Measurements from ENCODE around the gene MIEN1. TPM values are rescaled to one million over a fixed set of nuclear protein-coding genes. Genes with fewer than 3 reads are reported as not detected.

The MIEN1 gene
- total and polyA plus RNA-seq, 5 donors from 2014 or later: 44.1 to 158 (median 113) TPM

GRCh38 chr17:39695089-39695474 lies 35.2 kb downstream of the MIEN1 start:
- Histone ChIP-seq H3K27me3 (ENCODE audit: control insufficient read depth, insufficient read depth, low read length) (peaks cover 2% of the 10 kb centered on the region), H3K27ac (ENCODE audit: insufficient read depth, low read length, poor library complexity, severe bottlenecking) (no peak overlapping the region), H3K36me3 (ENCODE audit: control insufficient read depth, insufficient read depth, low read length) (no peaks in the 10 kb centered on the region), H3K4me3 (ENCODE audit: low read depth, low read length) (no peak overlapping the region), H3K4me1 (ENCODE audit: control insufficient read depth, insufficient read depth, low read length, poor library complexity, severe bottlenecking) (peaks cover 4% of the 10 kb centered on the region), H3K9me3 (ENCODE audit: control insufficient read depth in 2 of 2, low read length in 2 of 2) (no peaks in the 10 kb centered on the region)
- Mint-ChIP-seq H3K27ac (no peak overlapping the region), H3K9me3 (no peaks in the 10 kb centered on the region), H3K4me3 (no peak overlapping the region), H3K27me3 (peaks cover 35% of the 10 kb centered on the region), H3K36me3 (no peaks in the 10 kb centered on the region), H3K4me1 (peaks cover 0 to 11% (median 7%) of the 10 kb centered on the region in 4 donors)
- no peak for DNase-seq
- no peak for ATAC-seq (ENCODE audit: low read depth in 2 of 2)

GRCh38 chr17:39694593-39694992 lies 35.7 kb downstream of the MIEN1 start:
- peaks cover 2% of the 10 kb centered on the region for H3K27me3 ChIP-seq (ENCODE audit: control insufficient read depth, insufficient read depth, low read length)
- DNase-seq (no peak), ATAC-seq (ENCODE audit: low read depth in 2 of 2) (no peak)
- H3K4me1 Mint-ChIP-seq: peaks cover 0 to 9% (median 4%) of the 10 kb centered on the region in 4 donors
- H3K9me3 ChIP-seq (ENCODE audit: control insufficient read depth in 2 of 2, low read length in 2 of 2): no peaks in the 10 kb centered on the region
- H3K27ac ChIP-seq (ENCODE audit: insufficient read depth, low read length, poor library complexity, severe bottlenecking): no peak overlapping the region
- H3K36me3 Mint-ChIP-seq: no peaks in the 10 kb centered on the region
- no peaks in the 10 kb centered on the region for H3K9me3 Mint-ChIP-seq
- no peak overlapping the region for H3K27ac Mint-ChIP-seq
- peaks cover 31% of the 10 kb centered on the region for H3K27me3 Mint-ChIP-seq
- no peaks in the 10 kb centered on the region for H3K36me3 ChIP-seq (ENCODE audit: control insufficient read depth, insufficient read depth, low read length)
- no peak overlapping the region for H3K4me3 ChIP-seq (ENCODE audit: low read depth, low read length)
- no peak overlapping the region for H3K4me3 Mint-ChIP-seq
- no peaks in the 10 kb centered on the region for H3K4me1 ChIP-seq (ENCODE audit: control insufficient read depth, insufficient read depth, low read length, poor library complexity, severe bottlenecking)

GRCh38 chr17:39688945-39689344 lies 41.4 kb downstream of the MIEN1 start:
- Mint-ChIP-seq H3K4me3 (peak overlapping the region; percentile 72 to 98 (median 97)), H3K36me3 (peaks cover 12% of the 10 kb centered on the region), H3K27ac (peak overlapping the region in 2 of 3 donors; percentile 36 to 98), H3K9me3 (peaks cover 0 to 4% (median 0%) of the 10 kb centered on the region in 7 donors), H3K4me1 (peaks cover 9 to 31% (median 21%) of the 10 kb centered on the region in 4 donors), H3K27me3 (no peaks in the 10 kb centered on the region)
- H3K4me1 ChIP-seq (ENCODE audit: control insufficient read depth, insufficient read depth, low read length, poor library complexity, severe bottlenecking): peaks cover 21% of the 10 kb centered on the region
- no peaks in the 10 kb centered on the region for H3K9me3 ChIP-seq (ENCODE audit: control insufficient read depth in 2 of 2, low read length in 2 of 2)
- H3K27me3 ChIP-seq (ENCODE audit: control insufficient read depth, insufficient read depth, low read length): no peaks in the 10 kb centered on the region
- no peak overlapping the region for H3K27ac ChIP-seq (ENCODE audit: insufficient read depth, low read length, poor library complexity, severe bottlenecking)
- ATAC-seq (ENCODE audit: low read depth in 2 of 2) (no peak), DNase-seq (no peak)
- H3K36me3 ChIP-seq (ENCODE audit: control insufficient read depth, insufficient read depth, low read length): peaks cover 8% of the 10 kb centered on the region
- peak overlapping the region; percentile 93 for H3K4me3 ChIP-seq (ENCODE audit: low read depth, low read length)

GRCh38 chr17:39688475-39688835 lies 41.9 kb downstream of the MIEN1 start:
- Mint-ChIP-seq H3K27me3 (no peaks in the 10 kb centered on the region), H3K36me3 (peaks cover 13% of the 10 kb centered on the region), H3K4me1 (peaks cover 9 to 31% (median 21%) of the 10 kb centered on the region in 4 donors), H3K4me3 (peak overlapping the region; percentile 97 to 99 (median 98)), H3K9me3 (peaks cover 0 to 4% (median 0%) of the 10 kb centered on the region in 7 donors), H3K27ac (peak overlapping the region; percentile 96 to 99 (median 98))
- no peak for DNase-seq
- H3K27me3 ChIP-seq (ENCODE audit: control insufficient read depth, insufficient read depth, low read length): no peaks in the 10 kb centered on the region
- H3K4me3 ChIP-seq (ENCODE audit: low read depth, low read length): peak overlapping the region; percentile 93
- H3K4me1 ChIP-seq (ENCODE audit: control insufficient read depth, insufficient read depth, low read length, poor library complexity, severe bottlenecking): peaks cover 21% of the 10 kb centered on the region
- ATAC-seq (ENCODE audit: low read depth in 2 of 2): no peak
- peaks cover 10% of the 10 kb centered on the region for H3K36me3 ChIP-seq (ENCODE audit: control insufficient read depth, insufficient read depth, low read length)
- peak overlapping the region; percentile 86 for H3K27ac ChIP-seq (ENCODE audit: insufficient read depth, low read length, poor library complexity, severe bottlenecking)
- H3K9me3 ChIP-seq (ENCODE audit: control insufficient read depth in 2 of 2, low read length in 2 of 2): no peaks in the 10 kb centered on the region

GRCh38 chr17:39687546-39688474 lies 42.5 kb downstream of the MIEN1 start, which contains the start of gene PGAP3:
TSS of gene PGAP3 (minus strand) at chr17:39688057. CDS start at chr17:39688014, 43 bp downstream.
- H3K4me3 Mint-ChIP-seq: peak within 1 kb of the TSS; percentile 97 to 99 (median 98)
- Histone ChIP-seq H3K4me3 (ENCODE audit: low read depth, low read length) (peak within 1 kb of the TSS; percentile 93), H3K27ac (ENCODE audit: insufficient read depth, low read length, poor library complexity, severe bottlenecking) (peak within 1 kb of the TSS; percentile 86), H3K27me3 (ENCODE audit: control insufficient read depth, insufficient read depth, low read length) (no peaks in the 10 kb centered on the region), H3K36me3 (ENCODE audit: control insufficient read depth, insufficient read depth, low read length) (peaks cover 16% of the 10 kb centered on the region), H3K4me1 (ENCODE audit: control insufficient read depth, insufficient read depth, low read length, poor library complexity, severe bottlenecking) (peaks cover 21% of the 10 kb centered on the region), H3K9me3 (ENCODE audit: control insufficient read depth in 2 of 2, low read length in 2 of 2) (no peaks in the 10 kb centered on the region)
- H3K27me3 Mint-ChIP-seq: no peaks in the 10 kb centered on the region
- peaks cover 9 to 36% (median 21%) of the 10 kb centered on the region in 4 donors for H3K4me1 Mint-ChIP-seq
- ATAC-seq (ENCODE audit: low read depth in 2 of 2) (peak; percentile 87 to 89), DNase-seq (peak; percentile 70 to 91 (median 83))
- peak within 1 kb of the TSS; percentile 96 to 99 (median 98) for H3K27ac Mint-ChIP-seq
- H3K36me3 Mint-ChIP-seq: peaks cover 19% of the 10 kb centered on the region
- peaks cover 0 to 4% (median 0%) of the 10 kb centered on the region in 7 donors for H3K9me3 Mint-ChIP-seq

GRCh38 chr17:39687101-39687545 lies 43.2 kb downstream of the MIEN1 start:
- peak overlapping the region; percentile 23 for H3K4me3 ChIP-seq (ENCODE audit: low read depth, low read length)
- Mint-ChIP-seq H3K27ac (peak overlapping the region; percentile 96 to 99 (median 98)), H3K4me3 (peak overlapping the region; percentile 97 to 99 (median 98)), H3K9me3 (peaks cover 0 to 4% (median 0%) of the 10 kb centered on the region in 7 donors), H3K36me3 (peaks cover 23% of the 10 kb centered on the region), H3K4me1 (peaks cover 9 to 36% (median 21%) of the 10 kb centered on the region in 4 donors), H3K27me3 (no peaks in the 10 kb centered on the region)
- H3K4me1 ChIP-seq (ENCODE audit: control insufficient read depth, insufficient read depth, low read length, poor library complexity, severe bottlenecking): peaks cover 21% of the 10 kb centered on the region
- DNase-seq (no peak), ATAC-seq (ENCODE audit: low read depth in 2 of 2) (no peak)
- H3K36me3 ChIP-seq (ENCODE audit: control insufficient read depth, insufficient read depth, low read length): peaks cover 16% of the 10 kb centered on the region
- H3K27me3 ChIP-seq (ENCODE audit: control insufficient read depth, insufficient read depth, low read length): no peaks in the 10 kb centered on the region
- H3K9me3 ChIP-seq (ENCODE audit: control insufficient read depth in 2 of 2, low read length in 2 of 2): no peaks in the 10 kb centered on the region
- H3K27ac ChIP-seq (ENCODE audit: insufficient read depth, low read length, poor library complexity, severe bottlenecking): peak overlapping the region; percentile 86

GRCh38 chr17:39684369-39685192 lies 45.8 kb downstream of the MIEN1 start:
- H3K27me3 ChIP-seq (ENCODE audit: control insufficient read depth, insufficient read depth, low read length): no peaks in the 10 kb centered on the region
- H3K4me3 ChIP-seq (ENCODE audit: low read depth, low read length): no peak overlapping the region
- no peaks in the 10 kb centered on the region for H3K9me3 ChIP-seq (ENCODE audit: control insufficient read depth in 2 of 2, low read length in 2 of 2)
- no peak for ATAC-seq (ENCODE audit: low read depth in 2 of 2)
- Mint-ChIP-seq H3K4me1 (peaks cover 22 to 52% (median 31%) of the 10 kb centered on the region in 4 donors), H3K9me3 (peaks cover 0 to 4% (median 0%) of the 10 kb centered on the region in 7 donors), H3K36me3 (peaks cover 35% of the 10 kb centered on the region), H3K27me3 (no peaks in the 10 kb centered on the region), H3K27ac (peak overlapping the region in 1 of 3 donors; percentile 53), H3K4me3 (peak overlapping the region in 1 of 4 donors; percentile 71)
- H3K36me3 ChIP-seq (ENCODE audit: control insufficient read depth, insufficient read depth, low read length): peaks cover 16% of the 10 kb centered on the region
- H3K4me1 ChIP-seq (ENCODE audit: control insufficient read depth, insufficient read depth, low read length, poor library complexity, severe bottlenecking): peaks cover 32% of the 10 kb centered on the region
- no peak overlapping the region for H3K27ac ChIP-seq (ENCODE audit: insufficient read depth, low read length, poor library complexity, severe bottlenecking)
- no peak for DNase-seq

Measured in CD4-positive, CD25-positive, alpha-beta regulatory T cell (primary cell).